ENCODE data around the gene DOCK9.

- no peak for TF ChIP-seq POLR2A (IDR thresholded peaks at IDR 0.05; ENCODE audit: low read depth, low read length)
- no peak for TF ChIP-seq POLR2AphosphoS5 (IDR thresholded peaks at IDR 0.05; ENCODE audit: low read depth, low read length)
- TF ChIP-seq POU2F2 (IDR thresholded peaks at IDR 0.05; ENCODE audit: low read depth, low read length) = no peak
- no peak for TF ChIP-seq TAF1 (IDR thresholded peaks at IDR 0.05; ENCODE audit: low read depth, low read length)
Observed at GRCh38 chr13:98918771-98919170, 59.1 kb downstream of the DOCK9 start.
